ENCODE measurements around the gene NOL8.

DNA sequence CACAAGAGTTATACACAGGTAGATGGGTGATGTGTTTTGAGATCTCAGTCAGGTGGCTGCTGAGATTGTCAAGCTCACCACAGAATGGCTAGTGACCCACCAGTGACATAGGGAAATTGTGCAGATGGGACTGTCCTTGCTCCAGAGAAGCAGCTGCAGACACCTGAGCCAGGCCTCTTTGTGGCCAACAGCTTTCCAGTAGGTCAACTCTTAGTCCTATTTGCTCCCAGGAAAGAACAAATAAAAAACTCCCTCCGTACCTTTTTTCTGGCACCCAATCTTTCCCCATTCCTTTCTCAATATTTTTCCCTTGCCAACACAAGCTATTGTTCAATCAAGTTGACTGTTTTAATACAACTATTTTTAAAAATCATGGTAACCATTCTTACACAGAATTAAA is 45.8 kb downstream of the NOL8 start:
- no peak for TF ChIP-seq POLR2A (IDR thresholded peaks at IDR 0.05)
- TF ChIP-seq, protein P1, sequence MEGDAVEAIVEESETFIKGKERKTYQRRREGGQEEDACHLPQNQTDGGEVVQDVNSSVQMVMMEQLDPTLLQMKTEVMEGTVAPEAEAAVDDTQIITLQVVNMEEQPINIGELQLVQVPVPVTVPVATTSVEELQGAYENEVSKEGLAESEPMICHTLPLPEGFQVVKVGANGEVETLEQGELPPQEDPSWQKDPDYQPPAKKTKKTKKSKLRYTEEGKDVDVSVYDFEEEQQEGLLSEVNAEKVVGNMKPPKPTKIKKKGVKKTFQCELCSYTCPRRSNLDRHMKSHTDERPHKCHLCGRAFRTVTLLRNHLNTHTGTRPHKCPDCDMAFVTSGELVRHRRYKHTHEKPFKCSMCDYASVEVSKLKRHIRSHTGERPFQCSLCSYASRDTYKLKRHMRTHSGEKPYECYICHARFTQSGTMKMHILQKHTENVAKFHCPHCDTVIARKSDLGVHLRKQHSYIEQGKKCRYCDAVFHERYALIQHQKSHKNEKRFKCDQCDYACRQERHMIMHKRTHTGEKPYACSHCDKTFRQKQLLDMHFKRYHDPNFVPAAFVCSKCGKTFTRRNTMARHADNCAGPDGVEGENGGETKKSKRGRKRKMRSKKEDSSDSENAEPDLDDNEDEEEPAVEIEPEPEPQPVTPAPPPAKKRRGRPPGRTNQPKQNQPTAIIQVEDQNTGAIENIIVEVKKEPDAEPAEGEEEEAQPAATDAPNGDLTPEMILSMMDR (IDR thresholded peaks at IDR 0.05 in 4 of 5, conservative IDR thresholded peaks at IDR 0.05 in 1 of 5), result no peak
